ENCODE results near the gene RPL21. TPM values are rescaled to one million over a fixed set of nuclear protein-coding genes. Genes with fewer than 3 reads are reported as not detected.
A peak's percentile ranks its signal among the peaks of the same experiment; 100 is the strongest.
"Not testable (repeated sequence)": the region's sequence is repeated elsewhere in the genome, so short reads cannot be mapped to it uniquely, and the experiment has no call there.

RPL21 gene
- total RNA-seq, 2 donors from 2014 or later: 424 to 949 TPM

GRCh38 chr13:27283906-27284493 is 32.6 kb downstream of the RPL21 start:
- H3K4me1 ChIP-seq: no peaks in the 10 kb centered on the region
- no peak overlapping the region for H3K4me3 ChIP-seq
- no peak overlapping the region for H3K27ac ChIP-seq
- no peaks in the 10 kb centered on the region for H3K36me3 ChIP-seq
- no peak for DNase-seq (ENCODE audit: low spot score)
- H3K27me3 ChIP-seq: no peaks in the 10 kb centered on the region
- peak; percentile 13 to 59 for TF ChIP-seq CTCF (IDR thresholded peaks at IDR 0.05)
- no peaks in the 10 kb centered on the region for H3K9me3 ChIP-seq

- H3K9me3 ChIP-seq: no peaks in the 10 kb centered on the region
- H3K36me3 ChIP-seq: no peaks in the 10 kb centered on the region
- H3K4me3 ChIP-seq: no peak overlapping the region
- H3K4me1 ChIP-seq: no peaks in the 10 kb centered on the region
- DNase-seq (ENCODE audit: low spot score): no peak
- no peak for TF ChIP-seq CTCF (IDR thresholded peaks at IDR 0.05)
- no peaks in the 10 kb centered on the region for H3K27me3 ChIP-seq
- no peak overlapping the region for H3K27ac ChIP-seq
Measured at GRCh38 chr13:27288392-27288791, 37.0 kb downstream of the RPL21 start.

GRCh38 chr13:27289011-27289665 is 37.8 kb downstream of the RPL21 start:
- H3K4me3 ChIP-seq: no peak overlapping the region
- no peaks in the 10 kb centered on the region for H3K27me3 ChIP-seq
- no peaks in the 10 kb centered on the region for H3K9me3 ChIP-seq
- no peak for TF ChIP-seq CTCF (IDR thresholded peaks at IDR 0.05)
- DNase-seq (ENCODE audit: low spot score): no peak
- no peaks in the 10 kb centered on the region for H3K36me3 ChIP-seq
- no peak overlapping the region for H3K27ac ChIP-seq
- H3K4me1 ChIP-seq: no peaks in the 10 kb centered on the region

GRCh38 chr13:27290715-27291114 is 39.4 kb downstream of the RPL21 start:
- no peak for DNase-seq (ENCODE audit: low spot score)
- no peak for TF ChIP-seq CTCF (IDR thresholded peaks at IDR 0.05)

GRCh38 chr13:27291967-27292366 is 40.6 kb downstream of the RPL21 start:
- DNase-seq (ENCODE audit: low spot score); H3K4me1 ChIP-seq: not testable (repeated sequence)

More at GRCh38 chr13:27290715-27291114, 39.4 kb downstream of the RPL21 start:
- Histone ChIP-seq H3K4me3 (no peak overlapping the region), H3K4me1 (peaks cover 0 to under 1% of the 10 kb centered on the region in 2 donors), H3K36me3 (no peaks in the 10 kb centered on the region), H3K27me3 (no peaks in the 10 kb centered on the region), H3K27ac (no peak overlapping the region), H3K9me3 (no peaks in the 10 kb centered on the region)

GRCh38 chr13:27293076-27293691 is 41.8 kb downstream of the RPL21 start:
- Histone ChIP-seq H3K27me3 (no peaks in the 10 kb centered on the region), H3K27ac (no peak overlapping the region), H3K9me3 (no peaks in the 10 kb centered on the region), H3K36me3 (no peaks in the 10 kb centered on the region), H3K4me1 (peaks cover 0 to 8% of the 10 kb centered on the region in 2 donors), H3K4me3 (no peak overlapping the region)
- DNase-seq (ENCODE audit: low spot score): peak; percentile 11
- no peak for TF ChIP-seq CTCF (IDR thresholded peaks at IDR 0.05)

More at GRCh38 chr13:27291967-27292366, 40.6 kb downstream of the RPL21 start:
- H3K36me3 ChIP-seq, H3K4me3 ChIP-seq, H3K27ac ChIP-seq, H3K9me3 ChIP-seq, H3K27me3 ChIP-seq: not testable (repeated sequence)
